HCT116 (cell line): Measurements from ENCODE around the gene TMEM151A.

Experiments used
- EZH2 ChIP-seq: fragments of 200-600 bp; sonication (generic); IDR thresholded peaks from 2 replicates; pipeline ENCODE4 v1.6.1; 2017; ENCODE audit warnings: antibody characterized with exemption, mixed run types
- EZH2phosphoT487 ChIP-seq: fragments of 200-600 bp; IDR thresholded peaks from 2 replicates; pipeline ENCODE4 v1.6.1; 2018; ENCODE audit warnings: antibody characterized with exemption, borderline replicate concordance
- MAX ChIP-seq: IDR thresholded peaks from 2 replicates; pipeline ENCODE4 v1.6.1; 2012
- POLR2A ChIP-seq: IDR thresholded peaks from 2 replicates; pipeline ENCODE4 v1.7.0; 2011; ENCODE audit warnings: borderline replicate concordance; ENCODE audit not compliant: insufficient read depth, insufficient read length; ENCODE audit errors: extremely low read depth
- POLR2AphosphoS5 ChIP-seq: IDR thresholded peaks from 2 replicates; pipeline ENCODE4 v1.6.1; 2011; ENCODE audit warnings: mild to moderate bottlenecking, low read depth, low read length, moderate library complexity
- SRF ChIP-seq: IDR thresholded peaks from 2 replicates; pipeline ENCODE4 v1.6.1; 2012; ENCODE audit warnings: low read depth
- ZFX ChIP-seq: fragments of 450-650 bp; IDR thresholded peaks from 2 replicates; pipeline ENCODE4 v1.6.1; 2017
- ZNF274 ChIP-seq: fragments of 200-500 bp; sonication (Bioruptor generic); IDR thresholded peaks from 2 replicates; pipeline ENCODE4 v1.6.1; 2014; ENCODE audit warnings: mild to moderate bottlenecking, low read depth, low read length, inconsistent platforms
- TF ChIP-seq, protein P1 (sequence below), 3 experiments: fragments of 200-600 bp in 1 of 3; sonication (generic) in 1 of 3; IDR thresholded peaks in 2 of 3; conservative IDR thresholded peaks in 1 of 3; 2 replicates each; pipeline ENCODE4 v1.5.1; 2012 to 2017; ENCODE audit warnings: low read depth in 2 of 3, low read length in 2 of 3, antibody characterized with exemption in 1 of 3, borderline replicate concordance in 1 of 3, control low read depth in 1 of 3, mild to moderate bottlenecking in 1 of 3, mixed read lengths in 1 of 3, mixed run types in 1 of 3, moderate library complexity in 1 of 3; ENCODE audit not compliant: insufficient read depth in 1 of 3
- TF ChIP-seq, protein P2 (sequence below): IDR thresholded peaks from 2 replicates; pipeline ENCODE4 v1.6.1; 2012; ENCODE audit warnings: low read depth

DNA sequence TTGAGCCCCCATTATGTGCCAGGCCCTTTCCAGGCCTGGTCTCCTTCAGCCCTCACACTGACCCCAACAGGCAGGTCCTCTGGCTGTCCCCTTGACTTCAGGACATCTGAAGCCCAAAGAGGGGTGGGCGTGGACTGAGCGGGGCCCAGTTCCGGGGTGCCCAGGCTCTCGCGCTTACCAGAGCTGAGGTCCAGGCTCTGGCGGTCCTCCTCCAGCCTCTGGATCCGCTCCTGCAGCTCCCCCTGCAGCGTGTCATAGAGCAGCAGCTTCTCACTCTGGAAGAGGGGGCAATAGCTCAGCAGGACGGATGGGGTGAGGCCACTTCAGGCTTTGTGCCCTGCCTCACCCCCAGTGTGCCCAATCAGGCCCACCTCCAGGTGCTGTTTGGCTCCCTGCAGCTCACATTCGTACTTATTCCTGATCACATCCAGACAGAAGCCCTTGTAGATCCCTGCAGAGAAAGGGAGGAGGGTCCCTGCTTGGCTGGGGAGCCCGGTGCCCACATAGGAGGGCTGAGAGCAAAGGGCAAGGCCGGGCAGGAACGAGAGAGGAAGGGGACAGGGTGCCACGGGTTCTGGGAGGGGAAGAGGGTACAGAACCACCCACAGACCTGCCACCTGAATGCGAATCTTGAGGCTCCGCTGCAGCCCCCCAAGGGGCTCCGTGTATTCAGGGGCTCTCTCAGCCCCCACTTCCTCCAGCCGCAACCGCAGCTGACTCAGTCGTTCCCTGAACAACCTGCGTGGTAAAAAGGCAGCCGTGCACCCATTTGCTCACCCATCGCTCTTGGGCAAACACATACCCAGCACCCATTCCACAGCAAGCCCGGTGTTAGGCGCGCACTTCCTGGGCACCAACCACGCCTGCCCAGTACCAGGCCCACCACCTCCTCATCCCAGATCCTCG, 49.2 kb downstream of the TMEM151A start:
- no peak for TF ChIP-seq ZNF274
- no peak for TF ChIP-seq EZH2
- TF ChIP-seq POLR2A, result no peak
- TF ChIP-seq, protein P1, sequence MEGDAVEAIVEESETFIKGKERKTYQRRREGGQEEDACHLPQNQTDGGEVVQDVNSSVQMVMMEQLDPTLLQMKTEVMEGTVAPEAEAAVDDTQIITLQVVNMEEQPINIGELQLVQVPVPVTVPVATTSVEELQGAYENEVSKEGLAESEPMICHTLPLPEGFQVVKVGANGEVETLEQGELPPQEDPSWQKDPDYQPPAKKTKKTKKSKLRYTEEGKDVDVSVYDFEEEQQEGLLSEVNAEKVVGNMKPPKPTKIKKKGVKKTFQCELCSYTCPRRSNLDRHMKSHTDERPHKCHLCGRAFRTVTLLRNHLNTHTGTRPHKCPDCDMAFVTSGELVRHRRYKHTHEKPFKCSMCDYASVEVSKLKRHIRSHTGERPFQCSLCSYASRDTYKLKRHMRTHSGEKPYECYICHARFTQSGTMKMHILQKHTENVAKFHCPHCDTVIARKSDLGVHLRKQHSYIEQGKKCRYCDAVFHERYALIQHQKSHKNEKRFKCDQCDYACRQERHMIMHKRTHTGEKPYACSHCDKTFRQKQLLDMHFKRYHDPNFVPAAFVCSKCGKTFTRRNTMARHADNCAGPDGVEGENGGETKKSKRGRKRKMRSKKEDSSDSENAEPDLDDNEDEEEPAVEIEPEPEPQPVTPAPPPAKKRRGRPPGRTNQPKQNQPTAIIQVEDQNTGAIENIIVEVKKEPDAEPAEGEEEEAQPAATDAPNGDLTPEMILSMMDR (IDR thresholded peaks at IDR 0.05 in 2 of 3, conservative IDR thresholded peaks at IDR 0.05 in 1 of 3; ENCODE audit: borderline replicate concordance in 1 of 3, insufficient read depth in 1 of 3, low read depth in 2 of 3, low read length in 2 of 3), result no peak
- TF ChIP-seq MAX, result no peak
- TF ChIP-seq EZH2phosphoT487, result no peak
- TF ChIP-seq SRF, result no peak
- TF ChIP-seq, protein P2, sequence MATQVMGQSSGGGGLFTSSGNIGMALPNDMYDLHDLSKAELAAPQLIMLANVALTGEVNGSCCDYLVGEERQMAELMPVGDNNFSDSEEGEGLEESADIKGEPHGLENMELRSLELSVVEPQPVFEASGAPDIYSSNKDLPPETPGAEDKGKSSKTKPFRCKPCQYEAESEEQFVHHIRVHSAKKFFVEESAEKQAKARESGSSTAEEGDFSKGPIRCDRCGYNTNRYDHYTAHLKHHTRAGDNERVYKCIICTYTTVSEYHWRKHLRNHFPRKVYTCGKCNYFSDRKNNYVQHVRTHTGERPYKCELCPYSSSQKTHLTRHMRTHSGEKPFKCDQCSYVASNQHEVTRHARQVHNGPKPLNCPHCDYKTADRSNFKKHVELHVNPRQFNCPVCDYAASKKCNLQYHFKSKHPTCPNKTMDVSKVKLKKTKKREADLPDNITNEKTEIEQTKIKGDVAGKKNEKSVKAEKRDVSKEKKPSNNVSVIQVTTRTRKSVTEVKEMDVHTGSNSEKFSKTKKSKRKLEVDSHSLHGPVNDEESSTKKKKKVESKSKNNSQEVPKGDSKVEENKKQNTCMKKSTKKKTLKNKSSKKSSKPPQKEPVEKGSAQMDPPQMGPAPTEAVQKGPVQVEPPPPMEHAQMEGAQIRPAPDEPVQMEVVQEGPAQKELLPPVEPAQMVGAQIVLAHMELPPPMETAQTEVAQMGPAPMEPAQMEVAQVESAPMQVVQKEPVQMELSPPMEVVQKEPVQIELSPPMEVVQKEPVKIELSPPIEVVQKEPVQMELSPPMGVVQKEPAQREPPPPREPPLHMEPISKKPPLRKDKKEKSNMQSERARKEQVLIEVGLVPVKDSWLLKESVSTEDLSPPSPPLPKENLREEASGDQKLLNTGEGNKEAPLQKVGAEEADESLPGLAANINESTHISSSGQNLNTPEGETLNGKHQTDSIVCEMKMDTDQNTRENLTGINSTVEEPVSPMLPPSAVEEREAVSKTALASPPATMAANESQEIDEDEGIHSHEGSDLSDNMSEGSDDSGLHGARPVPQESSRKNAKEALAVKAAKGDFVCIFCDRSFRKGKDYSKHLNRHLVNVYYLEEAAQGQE, result no peak
- TF ChIP-seq ZFX, result no peak
- no peak for TF ChIP-seq POLR2AphosphoS5
